IPS-NIHi7 (cell line): ENCODE results near the gene MAGI2.
"Not testable (repeated sequence)": the region's sequence is repeated elsewhere in the genome, so short reads cannot be mapped to it uniquely, and the experiment has no call there.

Experiments
- DNase-seq: peaks from one replicate; pipeline ENCODE4 v3.0.0; 2012; ENCODE audit warnings: mixed read lengths; ENCODE audit errors: extremely low spot score

Gene MAGI2

GRCh38 chr7:78563191-78563590 lies 890.3 kb downstream of the MAGI2 start:
- DNase-seq = peak; percentile 40

GRCh38 chr7:78562191-78562590 lies 891.3 kb downstream of the MAGI2 start:
- DNase-seq = no peak

GRCh38 chr7:78558566-78558965 lies 894.9 kb downstream of the MAGI2 start:
- no peak for DNase-seq

GRCh38 chr7:78543976-78544375 lies 909.5 kb downstream of the MAGI2 start:
- DNase-seq = no peak

GRCh38 chr7:78542981-78543380 lies 910.5 kb downstream of the MAGI2 start:
- no peak for DNase-seq

GRCh38 chr7:78542541-78542940 lies 910.9 kb downstream of the MAGI2 start:
- no peak for DNase-seq

- no peak for DNase-seq
Observed at GRCh38 chr7:78539825-78540224, 913.6 kb downstream of the MAGI2 start.

- DNase-seq = no peak
Observed at GRCh38 chr7:78535655-78536054, 917.8 kb downstream of the MAGI2 start.

GRCh38 chr7:78530351-78530750 lies 923.1 kb downstream of the MAGI2 start:
- DNase-seq = no peak

- DNase-seq = no peak
Observed at GRCh38 chr7:78529392-78529791, 924.1 kb downstream of the MAGI2 start.

GRCh38 chr7:78528964-78529363 lies 924.5 kb downstream of the MAGI2 start:
- DNase-seq = no peak

- peak; percentile 15 for DNase-seq
Observed at GRCh38 chr7:78523930-78524329, 929.5 kb downstream of the MAGI2 start.

GRCh38 chr7:78521961-78522360 lies 931.5 kb downstream of the MAGI2 start:
- no peak for DNase-seq

- no peak for DNase-seq
Observed at GRCh38 chr7:78516450-78516849, 937.0 kb downstream of the MAGI2 start.

GRCh38 chr7:78514634-78515033 lies 938.8 kb downstream of the MAGI2 start:
- no peak for DNase-seq

GRCh38 chr7:78510580-78511188 lies 942.8 kb downstream of the MAGI2 start:
- DNase-seq = peak; percentile 48

GRCh38 chr7:78503301-78503700 lies 950.2 kb downstream of the MAGI2 start:
- not testable (repeated sequence) for DNase-seq

- DNase-seq = no peak
Observed at GRCh38 chr7:78501064-78501463, 952.4 kb downstream of the MAGI2 start.

GRCh38 chr7:78499971-78500370 lies 953.5 kb downstream of the MAGI2 start:
- DNase-seq = no peak

GRCh38 chr7:78499283-78499682 lies 954.2 kb downstream of the MAGI2 start:
- no peak for DNase-seq

- no peak for DNase-seq
Observed at GRCh38 chr7:78497728-78498427, 955.6 kb downstream of the MAGI2 start.

GRCh38 chr7:78496096-78496630 lies 957.3 kb downstream of the MAGI2 start:
- no peak for DNase-seq

- DNase-seq = no peak
Observed at GRCh38 chr7:78493401-78493800, 960.1 kb downstream of the MAGI2 start.
